B cell (primary cell): ENCODE data around the gene IFIT2. TPM values are rescaled to one million over a fixed set of nuclear protein-coding genes. Genes with fewer than 3 reads are reported as not detected.

Experiments used
- ATAC-seq: fragments of 200-7000 bp; cut with Tn5 transposase; one replicate; pipeline ENCODE4 v1.10.0; 2021; ENCODE audit warnings: low read depth, mild to moderate bottlenecking, moderate number of reproducible peaks, moderate library complexity
- CTCF ChIA-PET: fragments of 350-600 bp; sonication (Branson Sonifier 250); formaldehyde crosslinking; loops from one replicate; lab custom pipeline; 2021; ENCODE audit warnings: antibody characterized with exemption, inconsistent platforms; lab: Charles Lee
- POLR2A ChIA-PET: fragments of 350-600 bp; sonication (Branson Sonifier 250); formaldehyde crosslinking; loops from one replicate; lab custom pipeline; 2021; ENCODE audit warnings: antibody characterized with exemption; lab: Charles Lee
- DNase-seq: peaks from one replicate; pipeline ENCODE4 v3.0.0; 2013
- H2AFZ ChIP-seq: 2 replicates; pipeline ENCODE4 v1.6.1; 2012; ENCODE audit warnings: mild to moderate bottlenecking, low read depth, low read length; ENCODE audit not compliant: insufficient read depth, poor library complexity, severe bottlenecking
- H3K27ac ChIP-seq, 2 donors: 1 replicate in 1 of 2; 2 replicates in 1 of 2; pipeline ENCODE4 v1.5.1; 2012 to 2013; ENCODE audit warnings: low read length in 2 of 2, mild to moderate bottlenecking in 2 of 2, moderate library complexity in 1 of 2
- H3K27me3 ChIP-seq, 4 experiments: fragments of 200-600 bp in 1 of 4; sonication (generic) in 1 of 4; replicated peaks in 1 of 4; 1 replicate in 2 of 4; 2 replicates in 2 of 4; pipeline versions ENCODE4 v1.6.1 to v1.7.0; 2013 to 2016; ENCODE audit warnings: low read length in 3 of 4, mild to moderate bottlenecking in 2 of 4, mixed read lengths in 1 of 4, moderate library complexity in 1 of 4; ENCODE audit not compliant: insufficient read depth in 4 of 4, control insufficient read depth in 3 of 4; ENCODE audit errors: control extremely low read depth in 1 of 4
- H3K36me3 ChIP-seq, 2 experiments: replicated peaks in 1 of 2; 1 replicate in 1 of 2; 2 replicates in 1 of 2; pipeline versions ENCODE4 v1.6.1 to v1.7.1; 2013; ENCODE audit warnings: low read length in 1 of 2; ENCODE audit not compliant: insufficient read depth in 2 of 2, control insufficient read depth in 1 of 2; ENCODE audit errors: control extremely low read depth in 1 of 2, extremely low read depth in 1 of 2
- H3K4me1 ChIP-seq, 2 donors: fragments of 200-600 bp in 1 of 2; sonication (generic) in 1 of 2; 1 replicate in 1 of 2; 2 replicates in 1 of 2; pipeline versions ENCODE4 v1.5.1 to v1.6.1; 2013 to 2017; ENCODE audit warnings: low read length in 2 of 2; ENCODE audit not compliant: control insufficient read depth in 2 of 2, insufficient read depth in 2 of 2
- H3K4me2 ChIP-seq: replicated peaks from 2 replicates; pipeline ENCODE3; 2012; ENCODE audit warnings: mild to moderate bottlenecking, low read depth, low read length; ENCODE audit not compliant: poor library complexity, severe bottlenecking
- H3K4me3 ChIP-seq, 5 experiments: fragments of 200-600 bp in 1 of 5; sonication (generic) in 1 of 5; 1 replicate in 3 of 5; 2 replicates in 2 of 5; pipeline versions ENCODE4 v1.5.1 to v1.7.0; 2011 to 2016; ENCODE audit warnings: low read length in 4 of 5, mild to moderate bottlenecking in 4 of 5, low read depth in 2 of 5, control low read depth in 1 of 5, moderate library complexity in 1 of 5; ENCODE audit not compliant: insufficient read depth in 1 of 5; ENCODE audit errors: control extremely low read depth in 1 of 5, extremely low read depth in 1 of 5
- H3K79me2 ChIP-seq: fragments of 200-600 bp; sonication (generic); one replicate; pipeline ENCODE4 v1.6.0; 2016; ENCODE audit warnings: low read length; ENCODE audit not compliant: control insufficient read depth, insufficient read depth
- H3K9ac ChIP-seq: fragments of 200-600 bp; sonication (generic); 2 replicates; pipeline ENCODE4 v1.6.1; 2017; ENCODE audit warnings: mild to moderate bottlenecking, low read length, moderate library complexity
- H3K9me3 ChIP-seq, 3 donors: one replicate each; pipeline versions ENCODE4 v1.6.1 to v1.7.1; 2013; ENCODE audit warnings: low read length in 2 of 3; ENCODE audit not compliant: control insufficient read depth in 2 of 3, insufficient read depth in 1 of 3; ENCODE audit errors: control extremely low read depth in 1 of 3
- H4K20me1 ChIP-seq: 2 replicates; pipeline ENCODE4 v1.6.0; 2012; ENCODE audit warnings: mild to moderate bottlenecking, low read length; ENCODE audit not compliant: insufficient read depth, control insufficient read depth, poor library complexity, severe bottlenecking
- H3K27ac Mint-ChIP-seq: one replicate; pipeline ENCODE4 v1.8.0; 2021; ENCODE audit warnings: mixed read lengths
- H3K27me3 Mint-ChIP-seq: one replicate; pipeline ENCODE4 v1.8.0; 2021; ENCODE audit warnings: mixed read lengths
- H3K4me1 Mint-ChIP-seq: one replicate; pipeline ENCODE4 v1.8.0; 2021; ENCODE audit warnings: mixed read lengths
- H3K4me3 Mint-ChIP-seq: one replicate; pipeline ENCODE4 v1.8.0; 2021; ENCODE audit warnings: mixed read lengths
- H3K9me3 Mint-ChIP-seq: one replicate; pipeline ENCODE4 v1.8.0; 2022; ENCODE audit warnings: mixed read lengths; ENCODE audit not compliant: insufficient read depth
- EZH2 ChIP-seq: IDR thresholded peaks from 2 replicates; pipeline ENCODE4 v1.6.1; 2012; ENCODE audit warnings: borderline replicate concordance, low read depth, mild to moderate bottlenecking, moderate library complexity, low read length; ENCODE audit not compliant: insufficient read depth, poor library complexity, severe bottlenecking
- WGBS: methylation state at CpG from one replicate; pipeline ENCODE4 v1.1.5; 2013; ENCODE audit warnings: missing lambda C conversion rate; ENCODE audit not compliant: insufficient coverage; 5-methylcytosine and 5-hydroxymethylcytosine counted together
- intact Hi-C: fragments of 100-400 bp; cut with micrococcal nuclease; formaldehyde crosslinking; loops from one replicate; pipeline ENCODE4 v1.10.0; 2022
- polyA plus RNA-seq: library from polyadenylated mRNA; depleted of rRNA; stranded (reverse); fragments of >200 nt; gene quantifications from 2 replicates; pipeline ENCODE4 v1.2.3, GENCODE V29; 2012
- total RNA-seq, 2 donors: library from RNA; stranded (reverse); fragments of 120-200 nt in 1 of 2; gene quantifications; 1 replicate in 1 of 2; 2 replicates in 1 of 2; pipeline versions ENCODE4 v1.2.3 to v1.2.4, GENCODE V29; 2013 to 2022
- TF ChIP-seq, protein P1 (sequence below): fragments of 200-600 bp; IDR thresholded peaks from one replicate; pipeline ENCODE4 v1.8.0; 2022; ENCODE audit warnings: antibody characterized with exemption, mild to moderate bottlenecking

IFIT2 gene
- total and polyA plus RNA-seq, 2 donors (not counting 1 experiment from before 2014, with no cell fraction given), result 3.6 to 12.4 TPM

DNA sequence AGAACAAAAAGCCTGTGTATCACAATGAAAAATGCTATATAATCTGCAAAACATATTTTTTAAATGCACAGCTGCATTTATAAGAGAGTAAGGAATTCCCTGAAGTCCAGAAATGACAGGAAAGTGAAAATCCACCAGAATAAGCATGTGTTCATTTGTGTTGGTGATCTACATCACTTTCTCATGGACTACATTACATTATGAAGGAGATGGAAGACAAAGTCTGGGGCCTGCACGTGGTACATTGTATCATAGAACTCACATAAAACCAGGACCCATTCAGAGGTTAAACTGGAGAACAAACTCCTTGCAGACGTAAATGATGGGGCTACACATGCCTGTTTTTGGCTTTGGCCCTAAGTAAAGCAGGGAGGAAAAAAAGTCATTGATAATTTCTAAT lies 42.3 kb downstream of the IFIT2 start:
- POLR2A ChIA-PET, result no interaction called here
- WGBS, result no CpG with 5 or more reads among the region's 2 CpGs
- DNase-seq, result no peak

GRCh38 chr10:89345367-89346000 lies 43.6 kb downstream of the IFIT2 start:
- Mint-ChIP-seq H3K27ac (no peak overlapping the region), H3K4me1 (peaks cover 31% of the 10 kb centered on the region), H3K9me3 (no peaks in the 10 kb centered on the region), H3K4me3 (no peak overlapping the region), H3K27me3 (no peaks in the 10 kb centered on the region)
- Histone ChIP-seq H3K79me2 (no peaks in the 10 kb centered on the region), H4K20me1 (no peaks in the 10 kb centered on the region), H3K9me3 (no peaks in the 10 kb centered on the region), H3K4me3 (no peak overlapping the region), H3K36me3 (no peaks in the 10 kb centered on the region), H3K4me1 (peaks cover 21 to 25% of the 10 kb centered on the region in 2 donors), H3K27ac (no peak overlapping the region), H3K27me3 (no peaks in the 10 kb centered on the region), H3K9ac (no peak overlapping the region), H2AFZ (no peak overlapping the region), H3K4me2 (no peak overlapping the region)
- ATAC-seq (no peak), DNase-seq (no peak)
- ChIA-PET CTCF (interaction anchor here (0.7 to 1.7 kb wide), 2 partner anchors 10 to 24 kb away, joined by 3 to 6 read pairs; no protein-coding TSS in a partner anchor), POLR2A (no interaction called here)
- WGBS, result 83% methylated on average over 1 of the region's 4 CpGs
- no peak for TF ChIP-seq EZH2
- TF ChIP-seq, protein P1, sequence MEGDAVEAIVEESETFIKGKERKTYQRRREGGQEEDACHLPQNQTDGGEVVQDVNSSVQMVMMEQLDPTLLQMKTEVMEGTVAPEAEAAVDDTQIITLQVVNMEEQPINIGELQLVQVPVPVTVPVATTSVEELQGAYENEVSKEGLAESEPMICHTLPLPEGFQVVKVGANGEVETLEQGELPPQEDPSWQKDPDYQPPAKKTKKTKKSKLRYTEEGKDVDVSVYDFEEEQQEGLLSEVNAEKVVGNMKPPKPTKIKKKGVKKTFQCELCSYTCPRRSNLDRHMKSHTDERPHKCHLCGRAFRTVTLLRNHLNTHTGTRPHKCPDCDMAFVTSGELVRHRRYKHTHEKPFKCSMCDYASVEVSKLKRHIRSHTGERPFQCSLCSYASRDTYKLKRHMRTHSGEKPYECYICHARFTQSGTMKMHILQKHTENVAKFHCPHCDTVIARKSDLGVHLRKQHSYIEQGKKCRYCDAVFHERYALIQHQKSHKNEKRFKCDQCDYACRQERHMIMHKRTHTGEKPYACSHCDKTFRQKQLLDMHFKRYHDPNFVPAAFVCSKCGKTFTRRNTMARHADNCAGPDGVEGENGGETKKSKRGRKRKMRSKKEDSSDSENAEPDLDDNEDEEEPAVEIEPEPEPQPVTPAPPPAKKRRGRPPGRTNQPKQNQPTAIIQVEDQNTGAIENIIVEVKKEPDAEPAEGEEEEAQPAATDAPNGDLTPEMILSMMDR, result no peak
- intact Hi-C loops, result no loop called here

More for the DNA sequence above, 42.3 kb downstream of the IFIT2 start:
- Histone ChIP-seq H3K4me3 (no peak overlapping the region), H3K9ac (no peak overlapping the region), H3K4me2 (no peak overlapping the region), H2AFZ (no peak overlapping the region), H3K36me3 (peaks cover 0 to 9% of the 10 kb centered on the region in 2 experiments), H3K27ac (no peak overlapping the region), H3K9me3 (no peaks in the 10 kb centered on the region), H3K79me2 (no peaks in the 10 kb centered on the region), H3K4me1 (peaks cover 19 to 23% of the 10 kb centered on the region in 2 donors), H3K27me3 (no peaks in the 10 kb centered on the region), H4K20me1 (no peaks in the 10 kb centered on the region)
- Mint-ChIP-seq H3K27me3 (no peaks in the 10 kb centered on the region), H3K4me1 (peaks cover 23% of the 10 kb centered on the region), H3K9me3 (no peaks in the 10 kb centered on the region), H3K4me3 (no peak overlapping the region), H3K27ac (no peak overlapping the region)
- intact Hi-C loops, result no loop called here
- TF ChIP-seq EZH2, result no peak
- TF ChIP-seq, protein P1, result no peak
- no peak for ATAC-seq
- CTCF ChIA-PET, result no interaction called here
